HepG2 (cell line): ENCODE results near the gene TBC1D7. TPM values are rescaled to one million over a fixed set of nuclear protein-coding genes. Genes with fewer than 3 reads are reported as not detected.

Experiments used
- ATAC-seq: fragments of 200-7000 bp; cut with Tn5 transposase; 3 replicates; pipeline ENCODE4 v1.9.1; 2020; ENCODE audit warnings: mild to moderate bottlenecking, moderate library complexity
- BruUV-seq: library from RNA; stranded (reverse); fragments of 400-500 nt; replicated peaks from 2 replicates; lab custom pipeline; 2021; lab: Mats Ljungman, UMichigan
- CTCF ChIA-PET: fragments of 300-600 bp; formaldehyde crosslinking; extraction: SDS; loops from one replicate; lab custom pipeline; 2021; ENCODE audit warnings: low total read pairs, inconsistent platforms, low intra/inter-chr PET ratio; lab: Yijun Ruan, JAX
- POLR2A ChIA-PET: fragments of 350-600 bp; sonication (Branson Sonifier 250); formaldehyde crosslinking; loops from one replicate; lab custom pipeline; 2020; ENCODE audit warnings: antibody characterized with exemption, inconsistent platforms; lab: Yijun Ruan, JAX
- DNase-seq: peaks from one replicate; pipeline ENCODE4 v3.0.0-alpha.2; 2015; ENCODE audit warnings: low spot score
- FAIRE-seq: peaks from 3 replicates; lab custom pipeline; 2011; peaks lifted over from hg19 to GRCh38; lab: Jason Lieb, UNC
- H2AFZ ChIP-seq: one replicate; pipeline ENCODE4 v1.6.1; 2011; ENCODE audit warnings: low read length, inconsistent platforms
- H3K27ac ChIP-seq: fragments of 300-600 bp; 3 replicates; pipeline ENCODE4 v1.8.0; 2011; ENCODE audit warnings: mixed run types, mild to moderate bottlenecking, mixed read lengths, low read length, inconsistent platforms; ENCODE audit not compliant: insufficient read depth; ENCODE audit errors: extremely low read length
- H3K27me3 ChIP-seq, 2 experiments: fragments of 200-600 bp in 1 of 2; 2 replicates in 1 of 2; 3 replicates in 1 of 2; pipeline versions ENCODE4 v1.6.0 to v1.8.0; 2011; ENCODE audit warnings: low read length in 2 of 2, mild to moderate bottlenecking in 2 of 2, moderate library complexity in 2 of 2, inconsistent platforms in 1 of 2; ENCODE audit not compliant: insufficient read depth in 2 of 2, control insufficient read depth in 1 of 2
- H3K36me3 ChIP-seq, 2 experiments: fragments of 200-600 bp in 1 of 2; replicated peaks in 1 of 2; 2 replicates in 1 of 2; 3 replicates in 1 of 2; pipeline versions ENCODE4 v1.5.1 to v1.8.0; 2011; ENCODE audit warnings: low read length in 2 of 2, inconsistent platforms in 1 of 2; ENCODE audit not compliant: insufficient read depth in 2 of 2, control insufficient read depth in 1 of 2
- H3K4me1 ChIP-seq: 2 replicates; pipeline ENCODE4 v1.5.1; 2012; ENCODE audit warnings: low read length, inconsistent platforms; ENCODE audit not compliant: insufficient read depth
- H3K4me2 ChIP-seq: 2 replicates; pipeline ENCODE4 v1.6.0; 2011; ENCODE audit warnings: low read depth, low read length, inconsistent platforms
- H3K4me3 ChIP-seq, 3 experiments: fragments of 200-600 bp in 1 of 3; sonication (generic), shearing (Covaris generic) in 1 of 3; replicated peaks in 1 of 3; 2 replicates each; pipeline ENCODE4 v1.5.1; 2011 to 2016; ENCODE audit warnings: low read length in 3 of 3, inconsistent platforms in 2 of 3, low read depth in 2 of 3, mild to moderate bottlenecking in 2 of 3, control low read depth in 1 of 3, mixed read lengths in 1 of 3; ENCODE audit not compliant: insufficient read depth in 1 of 3
- H3K79me2 ChIP-seq: one replicate; pipeline ENCODE4 v1.6.1; 2011; ENCODE audit warnings: low read length, inconsistent platforms; ENCODE audit not compliant: insufficient read depth
- H3K9ac ChIP-seq: 2 replicates; pipeline ENCODE4 v1.6.0; 2011; ENCODE audit warnings: mild to moderate bottlenecking, low read depth, low read length, inconsistent platforms; ENCODE audit not compliant: insufficient read depth
- H3K9me3 ChIP-seq: 2 replicates; pipeline ENCODE4 v1.5.1; 2012; ENCODE audit warnings: mild to moderate bottlenecking, low read length
- H4K20me1 ChIP-seq: 2 replicates; pipeline ENCODE4 v1.6.0; 2011; ENCODE audit warnings: inconsistent platforms, mild to moderate bottlenecking, low read length, moderate library complexity; ENCODE audit not compliant: insufficient read depth
- FLYWCH1 ChIP-seq: sonication (generic); formaldehyde crosslinking; IDR thresholded peaks from 2 replicates; pipeline ENCODE4 v1.8.1; 2023; ENCODE audit warnings: mild to moderate bottlenecking, missing genetic modification reagents
- GABPB1 ChIP-seq: IDR thresholded peaks from 2 replicates; pipeline ENCODE4 v1.6.1; 2016; ENCODE audit warnings: mild to moderate bottlenecking, missing genetic modification reagents, moderate library complexity, missing compliant biosample characterization
- MIER3 ChIP-seq: IDR thresholded peaks from 2 replicates; pipeline ENCODE4 v1.6.1; 2016; ENCODE audit warnings: missing compliant biosample characterization, borderline replicate concordance
- MTF1 ChIP-seq: sonication (generic); formaldehyde crosslinking; IDR thresholded peaks from 2 replicates; pipeline ENCODE4 v1.5.0; 2020; ENCODE audit warnings: missing genetic modification reagents
- NFATC3 ChIP-seq: sonication (generic); formaldehyde crosslinking; IDR thresholded peaks from 2 replicates; pipeline ENCODE4 v1.5.1; 2020; ENCODE audit warnings: mild to moderate bottlenecking, missing genetic modification reagents
- RARG ChIP-seq: sonication (generic); formaldehyde crosslinking; IDR thresholded peaks from 2 replicates; pipeline ENCODE4 v1.4.0; 2020; ENCODE audit warnings: low read depth, mild to moderate bottlenecking, missing genetic modification reagents
- RERE ChIP-seq: IDR thresholded peaks from 2 replicates; pipeline ENCODE4 v1.6.1; 2016; ENCODE audit warnings: low read depth, missing genetic modification reagents, missing compliant biosample characterization
- RNF219 ChIP-seq: sonication (generic); formaldehyde crosslinking; IDR thresholded peaks from 2 replicates; pipeline ENCODE4 v1.5.0; 2020; ENCODE audit warnings: mild to moderate bottlenecking, missing genetic modification reagents
- SRSF1 ChIP-seq: fragments of 200-400 bp; formaldehyde crosslinking; optimal IDR thresholded peaks from 2 replicates; pipeline ENCODE3; 2017; ENCODE audit warnings: mild to moderate bottlenecking, low read depth, low read length, moderate library complexity
- ZFP62 ChIP-seq: sonication (generic); formaldehyde crosslinking; IDR thresholded peaks from 2 replicates; pipeline ENCODE4 v1.4.0; 2020; ENCODE audit warnings: missing genetic modification reagents
- ZNF138 ChIP-seq: sonication (generic); formaldehyde crosslinking; IDR thresholded peaks from 2 replicates; pipeline ENCODE4 v1.5.0; 2020; ENCODE audit warnings: mild to moderate bottlenecking, low read depth, missing genetic modification reagents
- ZNF18 ChIP-seq: sonication (generic); formaldehyde crosslinking; IDR thresholded peaks from 2 replicates; pipeline ENCODE4 v1.8.0; 2022; ENCODE audit warnings: mild to moderate bottlenecking, missing genetic modification reagents; ENCODE audit not compliant: insufficient replicate concordance
- ZNF367 ChIP-seq: sonication (generic); formaldehyde crosslinking; IDR thresholded peaks from 2 replicates; pipeline ENCODE4 v1.4.0; 2020; ENCODE audit warnings: missing genetic modification reagents, borderline replicate concordance
- ZNF567 ChIP-seq: sonication (generic); formaldehyde crosslinking; IDR thresholded peaks from 2 replicates; pipeline ENCODE4 v1.8.1; 2023; ENCODE audit warnings: mild to moderate bottlenecking, missing genetic modification reagents, borderline replicate concordance
- WGBS: methylation state at CpG from one replicate; pipeline ENCODE4 v1.1.6; 2017; ENCODE audit warnings: low lambda C conversion rate; 5-methylcytosine and 5-hydroxymethylcytosine counted together
- in situ Hi-C: cut with HindIII; loops from 2 replicates; pipeline ENCODE4 v1.10.0; 2017; ENCODE audit warnings: low pct_unique_long_range_greater_than_20kb; ENCODE audit not compliant: extremely low pct_ligation_motif_present
- intact Hi-C: fragments of 100-400 bp; cut with micrococcal nuclease; formaldehyde crosslinking; loops from one replicate; pipeline ENCODE4 v1.10.0; 2022; ENCODE audit not compliant: unreplicated experiment
- polyA plus RNA-seq, 8 experiments: library from polyadenylated mRNA; depleted of rRNA in 3 of 8; stranded (reverse) in 7 of 8; unstranded in 1 of 8; fragments of >200 nt; fragmentation: Illumina TruSeq in 4 of 8; extraction: Trizol in 4 of 8; gene quantifications; 2 replicates each; pipeline versions ENCODE4 v1.2.1 to v1.2.3, GENCODE V29; 2011 to 2016; ENCODE audit warnings: low read depth in 4 of 8, missing spikeins in 1 of 8, mixed read lengths in 1 of 8; ENCODE audit not compliant: insufficient read depth in 1 of 8
- total RNA-seq, 5 experiments: library from RNA; depleted of rRNA; stranded (reverse); fragments of >200 nt; fragmentation: Illumina TruSeq; extraction: Trizol; gene quantifications; 2 replicates each; pipeline ENCODE4 v1.2.3, GENCODE V29; 2016; ENCODE audit warnings: low read depth in 1 of 5

Gene TBC1D7
- total and polyA plus RNA-seq, 2 of the 13 experiments (the other 11 are each of a cell fraction or from before 2014, with no cell fraction given), result 23.3 to 30.8 TPM

- no peaks in the 10 kb centered on the region for H3K36me3 ChIP-seq
- no peaks in the 10 kb centered on the region for H3K9me3 ChIP-seq
- FAIRE-seq (no peak), ATAC-seq (no peak), DNase-seq (no peak)
- ChIA-PET CTCF (no interaction called here), POLR2A (no interaction called here)
- in situ Hi-C loops, result no loop called here
- no peak overlapping the region for H3K4me3 ChIP-seq
- no peaks in the 10 kb centered on the region for H4K20me1 ChIP-seq
- H3K27ac ChIP-seq, result no peak overlapping the region
- H3K9ac ChIP-seq, result no peak overlapping the region
- BruUV-seq, result no TSS peak
- no peak overlapping the region for H3K4me2 ChIP-seq
- no peaks in the 10 kb centered on the region for H3K27me3 ChIP-seq
- WGBS, result 53% methylated on average over 5 of the region's 5 CpGs
- no peak for TF ChIP-seq ZNF18 (CRISPR knock-in tag)
- TF ChIP-seq NFATC3 (CRISPR knock-in tag), result no peak
- TF ChIP-seq FLYWCH1 (CRISPR knock-in tag), result no peak
- no peak for TF ChIP-seq ZNF567 (CRISPR knock-in tag)
- no peak for TF ChIP-seq GABPB1
- no peak for TF ChIP-seq MIER3 (CRISPR knock-in tag)
- TF ChIP-seq MTF1 (CRISPR knock-in tag), result no peak
- no peak for TF ChIP-seq RARG (CRISPR knock-in tag)
- TF ChIP-seq ZNF367 (CRISPR knock-in tag), result no peak
- TF ChIP-seq ZFP62, result no peak
- TF ChIP-seq RERE (CRISPR knock-in tag), result no peak
- TF ChIP-seq ZNF138 (CRISPR knock-in tag), result no peak
- no peak for TF ChIP-seq SRSF1
- no peak for TF ChIP-seq RNF219 (CRISPR knock-in tag)
- peaks cover 13% of the 10 kb centered on the region for H3K4me1 ChIP-seq
- H2AFZ ChIP-seq, result no peak overlapping the region
- no peaks in the 10 kb centered on the region for H3K79me2 ChIP-seq
- intact Hi-C loops, result no loop called here
Measured at GRCh38 chr6:13260831-13261230, 67.5 kb downstream of the TBC1D7 start.
